ENCODE results near the gene CFAP107.

- TF ChIP-seq, protein P1, sequence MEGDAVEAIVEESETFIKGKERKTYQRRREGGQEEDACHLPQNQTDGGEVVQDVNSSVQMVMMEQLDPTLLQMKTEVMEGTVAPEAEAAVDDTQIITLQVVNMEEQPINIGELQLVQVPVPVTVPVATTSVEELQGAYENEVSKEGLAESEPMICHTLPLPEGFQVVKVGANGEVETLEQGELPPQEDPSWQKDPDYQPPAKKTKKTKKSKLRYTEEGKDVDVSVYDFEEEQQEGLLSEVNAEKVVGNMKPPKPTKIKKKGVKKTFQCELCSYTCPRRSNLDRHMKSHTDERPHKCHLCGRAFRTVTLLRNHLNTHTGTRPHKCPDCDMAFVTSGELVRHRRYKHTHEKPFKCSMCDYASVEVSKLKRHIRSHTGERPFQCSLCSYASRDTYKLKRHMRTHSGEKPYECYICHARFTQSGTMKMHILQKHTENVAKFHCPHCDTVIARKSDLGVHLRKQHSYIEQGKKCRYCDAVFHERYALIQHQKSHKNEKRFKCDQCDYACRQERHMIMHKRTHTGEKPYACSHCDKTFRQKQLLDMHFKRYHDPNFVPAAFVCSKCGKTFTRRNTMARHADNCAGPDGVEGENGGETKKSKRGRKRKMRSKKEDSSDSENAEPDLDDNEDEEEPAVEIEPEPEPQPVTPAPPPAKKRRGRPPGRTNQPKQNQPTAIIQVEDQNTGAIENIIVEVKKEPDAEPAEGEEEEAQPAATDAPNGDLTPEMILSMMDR (IDR thresholded peaks at IDR 0.05 in 4 of 5, conservative IDR thresholded peaks at IDR 0.05 in 1 of 5) = no peak
- TF ChIP-seq POLR2A (IDR thresholded peaks at IDR 0.05) = no peak
These were observed 18.0 kb downstream of the CFAP107 start for GRCh38 chr1:12764016-12764415.
